ENCODE data around the gene R3HDM1.

DNA sequence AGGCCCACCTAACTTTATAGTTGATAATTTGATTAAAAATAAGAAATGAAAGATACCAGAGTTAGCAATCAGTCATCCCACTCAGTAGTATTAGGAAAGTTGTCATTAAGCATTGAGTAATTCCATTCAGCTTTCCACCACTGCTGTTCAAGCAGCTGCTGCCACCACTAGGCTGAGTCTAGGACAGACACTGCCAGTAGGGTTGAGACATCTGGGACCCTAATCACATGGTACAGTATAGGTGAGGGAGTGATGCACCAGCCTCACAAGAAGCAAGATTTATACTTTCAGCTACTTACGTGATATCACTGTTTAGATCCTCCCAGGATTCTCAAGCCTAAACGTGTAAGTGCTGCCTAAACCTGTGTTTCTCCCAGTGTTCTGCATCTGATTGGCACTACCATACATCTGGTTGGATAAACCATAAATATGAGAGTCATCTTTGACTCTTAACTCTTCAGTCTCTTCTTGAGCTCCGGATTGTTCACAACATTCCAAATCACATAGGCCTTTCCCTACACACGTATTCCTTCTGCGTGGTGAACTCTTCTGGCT, 213.6 kb downstream of the R3HDM1 start:
- TF ChIP-seq, protein P1, sequence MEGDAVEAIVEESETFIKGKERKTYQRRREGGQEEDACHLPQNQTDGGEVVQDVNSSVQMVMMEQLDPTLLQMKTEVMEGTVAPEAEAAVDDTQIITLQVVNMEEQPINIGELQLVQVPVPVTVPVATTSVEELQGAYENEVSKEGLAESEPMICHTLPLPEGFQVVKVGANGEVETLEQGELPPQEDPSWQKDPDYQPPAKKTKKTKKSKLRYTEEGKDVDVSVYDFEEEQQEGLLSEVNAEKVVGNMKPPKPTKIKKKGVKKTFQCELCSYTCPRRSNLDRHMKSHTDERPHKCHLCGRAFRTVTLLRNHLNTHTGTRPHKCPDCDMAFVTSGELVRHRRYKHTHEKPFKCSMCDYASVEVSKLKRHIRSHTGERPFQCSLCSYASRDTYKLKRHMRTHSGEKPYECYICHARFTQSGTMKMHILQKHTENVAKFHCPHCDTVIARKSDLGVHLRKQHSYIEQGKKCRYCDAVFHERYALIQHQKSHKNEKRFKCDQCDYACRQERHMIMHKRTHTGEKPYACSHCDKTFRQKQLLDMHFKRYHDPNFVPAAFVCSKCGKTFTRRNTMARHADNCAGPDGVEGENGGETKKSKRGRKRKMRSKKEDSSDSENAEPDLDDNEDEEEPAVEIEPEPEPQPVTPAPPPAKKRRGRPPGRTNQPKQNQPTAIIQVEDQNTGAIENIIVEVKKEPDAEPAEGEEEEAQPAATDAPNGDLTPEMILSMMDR (IDR thresholded peaks at IDR 0.05), result no peak
- TF ChIP-seq POLR2A (IDR thresholded peaks at IDR 0.05), result no peak

Data from thyroid gland (tissue), 4 donors.